ENCODE data around the gene KBTBD7. TPM values are rescaled to one million over a fixed set of nuclear protein-coding genes. Genes with fewer than 3 reads are reported as not detected.

The KBTBD7 gene
- total and polyA plus RNA-seq, 2 donors from 2014 or later, result 4.3 to 8.4 TPM

DNA sequence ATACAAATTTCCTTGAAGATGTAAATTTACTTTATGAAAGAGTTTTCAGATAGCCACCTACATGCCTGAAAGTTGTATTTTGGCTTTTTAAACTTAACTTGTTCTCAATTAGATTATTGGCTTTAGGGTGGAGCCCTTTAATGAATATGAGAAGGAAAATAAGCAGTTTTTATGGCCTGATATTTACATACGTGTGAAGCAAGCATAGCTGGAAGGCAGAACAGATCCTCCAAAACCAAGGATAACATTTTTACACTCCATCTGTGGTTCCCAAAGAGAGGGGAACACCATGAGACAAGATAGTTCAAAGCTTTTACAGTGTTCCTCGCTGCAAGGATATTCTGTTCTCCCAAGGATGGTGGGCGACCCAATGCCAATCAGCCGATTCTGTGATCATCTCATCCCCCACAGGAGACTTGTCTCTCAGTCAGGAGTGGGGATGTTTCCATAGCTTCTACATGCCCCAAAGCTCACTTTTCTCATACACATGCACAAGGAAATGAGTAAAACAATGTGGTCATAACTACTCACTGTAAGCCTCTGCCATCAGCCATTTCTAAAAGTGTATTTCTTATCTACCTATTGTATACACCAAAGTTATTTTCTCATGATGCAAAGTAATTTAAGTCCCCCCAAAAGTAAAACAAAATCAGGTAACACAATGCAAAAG lies 37.2 kb downstream of the KBTBD7 start:
- intact Hi-C loops (cut with DNase I), result no loop called here
- no peaks in the 10 kb centered on the region for H3K4me1 ChIP-seq (ENCODE audit: control insufficient read depth in 2 of 3, insufficient read depth in 2 of 3, low read depth in 1 of 3, low read length in 3 of 3)
- no peaks in the 10 kb centered on the region for H3K27me3 ChIP-seq (ENCODE audit: control insufficient read depth, insufficient read depth, low read length)
- TF ChIP-seq, protein P1, sequence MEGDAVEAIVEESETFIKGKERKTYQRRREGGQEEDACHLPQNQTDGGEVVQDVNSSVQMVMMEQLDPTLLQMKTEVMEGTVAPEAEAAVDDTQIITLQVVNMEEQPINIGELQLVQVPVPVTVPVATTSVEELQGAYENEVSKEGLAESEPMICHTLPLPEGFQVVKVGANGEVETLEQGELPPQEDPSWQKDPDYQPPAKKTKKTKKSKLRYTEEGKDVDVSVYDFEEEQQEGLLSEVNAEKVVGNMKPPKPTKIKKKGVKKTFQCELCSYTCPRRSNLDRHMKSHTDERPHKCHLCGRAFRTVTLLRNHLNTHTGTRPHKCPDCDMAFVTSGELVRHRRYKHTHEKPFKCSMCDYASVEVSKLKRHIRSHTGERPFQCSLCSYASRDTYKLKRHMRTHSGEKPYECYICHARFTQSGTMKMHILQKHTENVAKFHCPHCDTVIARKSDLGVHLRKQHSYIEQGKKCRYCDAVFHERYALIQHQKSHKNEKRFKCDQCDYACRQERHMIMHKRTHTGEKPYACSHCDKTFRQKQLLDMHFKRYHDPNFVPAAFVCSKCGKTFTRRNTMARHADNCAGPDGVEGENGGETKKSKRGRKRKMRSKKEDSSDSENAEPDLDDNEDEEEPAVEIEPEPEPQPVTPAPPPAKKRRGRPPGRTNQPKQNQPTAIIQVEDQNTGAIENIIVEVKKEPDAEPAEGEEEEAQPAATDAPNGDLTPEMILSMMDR (IDR thresholded peaks at IDR 0.05; ENCODE audit: borderline replicate concordance, extremely low read depth, insufficient read depth), result no peak
- no peak for DNase-seq
- no peak overlapping the region for H3K4me3 ChIP-seq (ENCODE audit: low read length in 3 of 3)
- H3K9me3 ChIP-seq (ENCODE audit: control insufficient read depth in 2 of 3, insufficient read depth in 1 of 3, low read length in 3 of 3), result peaks cover 0 to 3% (median 0%) of the 10 kb centered on the region in 3 donors
- no peak overlapping the region for H3K27ac ChIP-seq (ENCODE audit: low read depth in 2 of 2, low read length in 2 of 2)
- no peak for FAIRE-seq
- no peak overlapping the region for H3K9ac ChIP-seq (ENCODE audit: low read length in 3 of 3)
- no peaks in the 10 kb centered on the region for H3K36me3 ChIP-seq (ENCODE audit: control insufficient read depth in 2 of 3, insufficient read depth in 3 of 3, low read length in 3 of 3)

DNA sequence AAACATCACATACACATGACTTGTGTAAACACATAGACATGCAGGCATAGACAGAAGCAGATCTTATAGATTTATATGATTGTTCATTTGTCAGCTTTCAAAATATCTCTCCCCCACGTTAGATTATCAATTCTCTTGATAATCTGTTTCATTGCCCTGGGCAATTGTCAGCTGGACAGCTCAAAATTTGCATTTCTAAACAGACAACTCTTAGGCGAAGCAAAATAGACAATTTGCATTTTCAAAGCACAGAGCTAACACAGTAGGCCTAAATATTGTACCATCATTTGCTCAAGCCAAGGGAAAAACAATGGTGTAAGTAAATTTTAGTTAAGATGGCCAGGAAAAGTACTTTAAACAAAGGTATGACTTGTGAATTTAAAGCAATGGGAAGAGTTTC lies 37.7 kb downstream of the KBTBD7 start:
- Histone ChIP-seq H3K9ac (ENCODE audit: low read length in 3 of 3) (no peak overlapping the region), H3K27ac (ENCODE audit: low read depth in 2 of 2, low read length in 2 of 2) (no peak overlapping the region), H3K9me3 (ENCODE audit: control insufficient read depth in 2 of 3, insufficient read depth in 1 of 3, low read length in 3 of 3) (peaks cover 0 to 8% (median 0%) of the 10 kb centered on the region in 3 donors), H3K36me3 (ENCODE audit: control insufficient read depth in 2 of 3, insufficient read depth in 3 of 3, low read length in 3 of 3) (no peaks in the 10 kb centered on the region), H3K27me3 (ENCODE audit: control insufficient read depth, insufficient read depth, low read length) (no peaks in the 10 kb centered on the region), H3K4me1 (ENCODE audit: control insufficient read depth in 2 of 3, insufficient read depth in 2 of 3, low read depth in 1 of 3, low read length in 3 of 3) (no peaks in the 10 kb centered on the region), H3K4me3 (ENCODE audit: low read length in 3 of 3) (no peak overlapping the region)
- DNase-seq (no peak), FAIRE-seq (no peak)
- TF ChIP-seq, protein P1 (IDR thresholded peaks at IDR 0.05; ENCODE audit: borderline replicate concordance, extremely low read depth, insufficient read depth), result no peak
- intact Hi-C loops (cut with DNase I), result no loop called here

DNA sequence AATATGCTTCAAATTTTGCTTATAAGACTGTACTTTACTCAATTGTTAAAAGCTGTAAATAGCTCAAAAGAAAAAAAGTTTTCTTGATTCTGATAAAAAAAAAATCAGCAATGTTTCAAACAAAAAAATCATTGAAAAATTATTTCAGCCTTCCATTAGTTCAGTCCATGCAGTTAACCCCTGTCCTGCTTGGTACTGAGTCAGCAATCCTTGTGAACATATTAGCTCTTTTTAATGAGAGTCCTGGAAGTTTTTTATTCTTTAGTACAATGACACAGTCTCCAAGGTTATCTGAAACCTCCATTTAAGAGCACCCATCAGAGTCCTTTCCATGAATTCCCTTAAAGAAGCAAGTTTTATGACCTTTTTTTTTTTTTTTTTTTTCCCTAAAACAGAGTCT lies 40.3 kb downstream of the KBTBD7 start:
- FAIRE-seq (no peak), DNase-seq (no peak)
- TF ChIP-seq, protein P1 (IDR thresholded peaks at IDR 0.05; ENCODE audit: borderline replicate concordance, extremely low read depth, insufficient read depth), result no peak
- intact Hi-C loops (cut with DNase I), result no loop called here
- H3K9ac ChIP-seq (ENCODE audit: low read length in 3 of 3), result no peak overlapping the region
- peaks cover 0 to 18% (median 3%) of the 10 kb centered on the region in 3 donors for H3K9me3 ChIP-seq (ENCODE audit: control insufficient read depth in 2 of 3, insufficient read depth in 1 of 3, low read length in 3 of 3)
- H3K36me3 ChIP-seq (ENCODE audit: control insufficient read depth in 2 of 3, insufficient read depth in 3 of 3, low read length in 3 of 3), result no peaks in the 10 kb centered on the region
- H3K4me3 ChIP-seq (ENCODE audit: low read length in 3 of 3), result no peak overlapping the region
- no peak overlapping the region for H3K27ac ChIP-seq (ENCODE audit: low read depth in 2 of 2, low read length in 2 of 2)
- no peaks in the 10 kb centered on the region for H3K4me1 ChIP-seq (ENCODE audit: control insufficient read depth in 2 of 3, insufficient read depth in 2 of 3, low read depth in 1 of 3, low read length in 3 of 3)
- H3K27me3 ChIP-seq (ENCODE audit: control insufficient read depth, insufficient read depth, low read length), result no peaks in the 10 kb centered on the region

DNA sequence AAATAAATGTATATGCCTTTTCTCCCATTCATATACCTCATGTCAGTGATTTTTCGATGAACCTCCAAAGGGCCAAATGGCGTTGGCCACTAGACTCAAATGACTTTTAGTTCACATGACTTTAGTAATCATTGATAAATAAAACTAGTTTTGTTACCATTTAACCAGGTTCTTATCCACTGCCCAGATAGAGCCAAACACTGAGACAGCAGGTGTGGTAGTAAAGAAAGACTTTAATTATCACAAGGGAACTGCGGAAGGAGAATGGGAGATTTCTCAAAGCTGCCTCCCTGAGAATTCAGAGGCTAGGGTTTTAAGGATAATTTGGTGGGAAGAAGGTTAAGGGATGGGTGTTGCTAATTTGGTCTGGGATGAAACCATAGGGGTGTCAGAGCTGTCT lies 42.4 kb downstream of the KBTBD7 start:
- no peaks in the 10 kb centered on the region for H3K4me1 ChIP-seq (ENCODE audit: control insufficient read depth in 2 of 3, insufficient read depth in 2 of 3, low read depth in 1 of 3, low read length in 3 of 3)
- TF ChIP-seq, protein P1 (IDR thresholded peaks at IDR 0.05; ENCODE audit: borderline replicate concordance, extremely low read depth, insufficient read depth), result no peak
- no peaks in the 10 kb centered on the region for H3K27me3 ChIP-seq (ENCODE audit: control insufficient read depth, insufficient read depth, low read length)
- H3K36me3 ChIP-seq (ENCODE audit: control insufficient read depth in 2 of 3, insufficient read depth in 3 of 3, low read length in 3 of 3), result no peaks in the 10 kb centered on the region
- no peak overlapping the region for H3K4me3 ChIP-seq (ENCODE audit: low read length in 3 of 3)
- DNase-seq (no peak), FAIRE-seq (no peak)
- peaks cover 0 to 30% (median 8%) of the 10 kb centered on the region in 3 donors for H3K9me3 ChIP-seq (ENCODE audit: control insufficient read depth in 2 of 3, insufficient read depth in 1 of 3, low read length in 3 of 3)
- no peak overlapping the region for H3K27ac ChIP-seq (ENCODE audit: low read depth in 2 of 2, low read length in 2 of 2)
- H3K9ac ChIP-seq (ENCODE audit: low read length in 3 of 3), result no peak overlapping the region
- intact Hi-C loops (cut with DNase I), result no loop called here

All from kidney (tissue), 14 donors.